Kidney epithelial cell (primary cell): Measurements from ENCODE around the gene AKR1A1. TPM values are rescaled to one million over a fixed set of nuclear protein-coding genes. Genes with fewer than 3 reads are reported as not detected.

Experiments used
- DNase-seq: peaks from one replicate; pipeline ENCODE4 v3.0.0-alpha.2; 2010; ENCODE audit warnings: low read depth
- H3K27me3 ChIP-seq: 2 replicates; pipeline ENCODE4 v1.6.0; 2011; ENCODE audit warnings: low read length; ENCODE audit not compliant: control insufficient read depth, insufficient read depth
- H3K36me3 ChIP-seq: 2 replicates; pipeline ENCODE4 v1.5.1; 2011; ENCODE audit warnings: low read length; ENCODE audit not compliant: control insufficient read depth, insufficient read depth
- H3K4me3 ChIP-seq: 2 replicates; pipeline ENCODE4 v1.5.1; 2011; ENCODE audit warnings: low read depth, mild to moderate bottlenecking, control low read depth, low read length
- total RNA-seq: library from RNA; depleted of rRNA; stranded (reverse); fragments of >200 nt; gene quantifications from 2 replicates; pipeline ENCODE4 v1.2.3, GENCODE V29; 2015
- TF ChIP-seq, protein P1 (sequence below): IDR thresholded peaks from 2 replicates; pipeline ENCODE4 v1.5.1; 2011; ENCODE audit warnings: mild to moderate bottlenecking, moderate library complexity, low read length, control low read depth, inconsistent platforms; ENCODE audit not compliant: insufficient read depth, poor library complexity, severe bottlenecking

AKR1A1 gene
- total RNA-seq, 1 donor from 2014 or later = 158 TPM

DNA sequence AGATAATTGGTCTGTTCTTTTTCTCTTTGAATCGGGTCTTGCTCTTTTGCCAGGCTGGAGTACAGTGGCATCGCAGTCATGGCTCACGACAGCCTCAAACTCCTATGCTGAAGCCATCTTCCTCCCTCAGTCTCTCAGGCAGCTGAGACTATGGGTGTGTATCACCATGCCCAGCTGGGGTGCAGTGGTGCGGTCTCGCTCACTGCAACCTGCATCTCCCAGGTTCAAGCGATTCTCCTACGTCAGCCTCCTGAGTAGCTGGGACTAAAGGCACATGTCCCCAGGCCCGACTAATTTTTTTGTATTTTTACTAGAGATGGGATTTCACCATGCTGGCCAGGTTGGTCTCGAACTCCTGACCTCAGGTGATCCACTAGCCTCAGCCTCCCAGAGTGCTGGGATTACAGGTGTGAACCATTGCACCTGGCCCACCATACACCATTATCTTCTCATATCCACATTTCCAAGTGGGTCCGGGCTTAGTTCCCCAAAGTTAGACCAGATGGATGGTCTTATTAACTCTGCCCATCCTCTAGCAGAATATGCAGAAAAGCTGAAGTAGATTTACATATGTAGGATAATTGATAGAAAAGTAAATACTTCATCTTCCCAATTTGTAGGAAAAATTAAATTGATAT is 60.1 kb downstream of the AKR1A1 start:
- peaks cover 2% of the 10 kb centered on the region for H3K36me3 ChIP-seq
- H3K27me3 ChIP-seq = no peaks in the 10 kb centered on the region
- no peak overlapping the region for H3K4me3 ChIP-seq
- TF ChIP-seq, protein P1, sequence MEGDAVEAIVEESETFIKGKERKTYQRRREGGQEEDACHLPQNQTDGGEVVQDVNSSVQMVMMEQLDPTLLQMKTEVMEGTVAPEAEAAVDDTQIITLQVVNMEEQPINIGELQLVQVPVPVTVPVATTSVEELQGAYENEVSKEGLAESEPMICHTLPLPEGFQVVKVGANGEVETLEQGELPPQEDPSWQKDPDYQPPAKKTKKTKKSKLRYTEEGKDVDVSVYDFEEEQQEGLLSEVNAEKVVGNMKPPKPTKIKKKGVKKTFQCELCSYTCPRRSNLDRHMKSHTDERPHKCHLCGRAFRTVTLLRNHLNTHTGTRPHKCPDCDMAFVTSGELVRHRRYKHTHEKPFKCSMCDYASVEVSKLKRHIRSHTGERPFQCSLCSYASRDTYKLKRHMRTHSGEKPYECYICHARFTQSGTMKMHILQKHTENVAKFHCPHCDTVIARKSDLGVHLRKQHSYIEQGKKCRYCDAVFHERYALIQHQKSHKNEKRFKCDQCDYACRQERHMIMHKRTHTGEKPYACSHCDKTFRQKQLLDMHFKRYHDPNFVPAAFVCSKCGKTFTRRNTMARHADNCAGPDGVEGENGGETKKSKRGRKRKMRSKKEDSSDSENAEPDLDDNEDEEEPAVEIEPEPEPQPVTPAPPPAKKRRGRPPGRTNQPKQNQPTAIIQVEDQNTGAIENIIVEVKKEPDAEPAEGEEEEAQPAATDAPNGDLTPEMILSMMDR = no peak
- no peak for DNase-seq

DNA sequence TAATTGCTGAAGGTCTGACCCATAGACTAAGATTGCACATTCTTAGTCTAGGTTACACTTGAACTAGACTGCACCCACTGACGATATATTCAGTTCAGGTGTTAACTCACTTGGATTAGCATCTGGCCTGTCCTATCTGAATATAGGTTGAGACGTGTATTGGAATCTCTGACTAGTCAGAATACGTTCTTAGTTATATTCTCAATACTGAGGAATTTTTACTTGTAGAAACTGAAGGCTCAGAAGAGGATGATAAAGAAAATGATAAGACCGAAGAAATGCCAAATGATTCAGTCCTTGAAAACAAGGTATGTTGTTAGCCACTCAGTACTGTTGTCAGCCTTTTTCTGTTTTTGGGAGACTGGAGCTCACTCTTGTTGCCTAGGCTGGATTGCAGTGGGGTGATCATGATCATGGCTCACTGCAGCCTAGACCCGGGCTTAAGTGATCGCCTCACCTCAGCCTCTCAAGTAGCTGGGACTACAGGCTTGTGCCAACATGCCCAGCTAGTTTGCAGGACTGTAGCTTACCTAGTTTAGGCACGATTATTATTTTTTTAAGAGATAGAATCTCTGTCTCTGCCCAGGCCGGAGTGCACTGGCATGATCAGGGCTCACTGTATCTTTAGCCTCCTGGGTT is 62.4 kb downstream of the AKR1A1 start:
- no peak for DNase-seq
- TF ChIP-seq, protein P1 = no peak
- Histone ChIP-seq H3K27me3 (no peaks in the 10 kb centered on the region), H3K36me3 (peaks cover 3% of the 10 kb centered on the region), H3K4me3 (no peak overlapping the region)

DNA sequence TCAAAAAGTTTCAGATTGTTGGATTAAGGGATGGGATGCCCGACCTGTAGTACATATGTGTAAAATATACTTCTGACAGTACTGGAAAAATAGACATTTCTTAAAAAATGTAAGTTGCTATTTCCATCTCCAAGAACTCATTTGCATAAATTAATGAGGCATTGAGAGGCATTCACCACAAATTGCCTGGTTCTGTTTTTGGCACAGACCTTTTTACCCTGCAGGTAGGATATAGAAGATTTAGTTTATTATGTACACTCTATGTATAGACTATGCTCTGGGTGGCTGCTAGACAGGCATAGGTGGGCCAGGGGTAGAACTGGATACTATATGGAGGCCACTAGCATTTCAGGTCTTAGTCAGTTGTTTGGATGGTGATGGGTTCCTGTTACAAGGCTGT is 65.3 kb downstream of the AKR1A1 start:
- TF ChIP-seq, protein P1 = no peak
- Histone ChIP-seq H3K27me3 (no peaks in the 10 kb centered on the region), H3K4me3 (no peak overlapping the region), H3K36me3 (peaks cover 3% of the 10 kb centered on the region)
- DNase-seq = no peak

DNA sequence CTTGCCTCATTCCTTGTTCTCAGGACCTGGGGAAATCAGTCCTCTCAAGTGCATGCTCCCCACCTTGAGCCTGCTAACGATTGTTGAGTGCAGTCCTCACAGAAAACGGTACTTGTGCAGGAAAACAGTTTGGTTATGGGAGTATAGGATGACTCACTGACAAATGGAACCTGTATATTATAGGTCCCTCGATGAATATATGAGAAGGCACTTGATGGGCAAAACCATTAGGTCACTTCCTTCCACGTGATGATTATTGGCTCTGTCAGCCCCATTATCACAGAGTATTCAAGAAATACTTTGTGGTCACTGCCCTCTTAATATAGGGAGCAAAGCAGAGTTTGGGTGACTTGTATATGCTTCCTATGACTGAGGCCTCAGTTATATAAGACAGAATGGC is 67.0 kb downstream of the AKR1A1 start:
- TF ChIP-seq, protein P1 = no peak

DNA sequence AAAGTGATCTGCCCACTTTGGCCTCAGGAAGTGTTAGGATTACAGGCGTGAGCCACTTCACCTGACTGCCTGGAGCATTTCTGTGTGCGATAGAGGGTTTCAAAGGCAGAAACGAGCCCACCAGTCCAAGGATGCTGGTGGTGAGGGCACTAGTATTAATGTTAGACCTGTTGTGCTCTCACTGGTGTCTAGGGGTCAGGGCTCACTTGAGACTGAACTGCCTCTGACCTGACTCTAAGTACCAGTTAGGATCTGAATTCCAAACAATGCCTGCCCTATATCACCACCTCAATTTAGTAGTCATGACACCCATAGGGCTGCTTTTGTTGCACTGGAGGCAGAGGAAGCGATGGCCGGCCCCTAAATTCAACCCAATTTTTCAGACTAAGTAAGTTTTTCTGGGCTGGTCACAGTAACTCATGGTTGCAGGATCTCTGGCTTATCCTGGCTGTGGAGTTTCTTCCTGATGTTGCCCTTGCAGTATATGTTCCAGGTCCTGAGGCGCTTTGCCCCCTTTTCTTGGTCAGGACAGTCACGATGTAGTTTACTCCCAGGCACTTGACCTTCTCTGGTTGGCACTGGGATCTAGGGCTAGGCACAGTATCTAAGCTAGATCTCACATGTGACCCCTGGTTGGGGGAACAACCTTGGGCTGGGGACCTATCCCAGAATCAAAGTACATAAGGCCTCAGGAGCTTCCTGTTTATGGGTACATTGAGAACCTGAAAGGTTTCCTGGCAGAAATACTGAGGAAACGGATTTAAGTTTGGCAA is 68.7 kb downstream of the AKR1A1 start:
- Histone ChIP-seq H3K4me3 (no peak overlapping the region), H3K27me3 (no peaks in the 10 kb centered on the region), H3K36me3 (peaks cover 8% of the 10 kb centered on the region)
- TF ChIP-seq, protein P1 = no peak
- DNase-seq = no peak

More for the DNA sequence above, 67.0 kb downstream of the AKR1A1 start:
- Histone ChIP-seq H3K36me3 (peaks cover 5% of the 10 kb centered on the region), H3K27me3 (no peaks in the 10 kb centered on the region), H3K4me3 (no peak overlapping the region)
- DNase-seq = no peak

Other genes starting within 250 kb of the AKR1A1 start
- 0.58 and 3.1 TPM in 2 replicates for gene HPDL, start 223.9 kb upstream of the AKR1A1 start, total RNA-seq
- 11.0 and 14.8 TPM in 2 replicates for gene TOE1, start 210.7 kb upstream of the AKR1A1 start, total RNA-seq
- gene MUTYH, start 210.4 kb upstream of the AKR1A1 start, total RNA-seq = 33.3 and 34.9 TPM in 2 replicates
- gene TESK2, start 59.7 kb upstream of the AKR1A1 start, total RNA-seq = 2.1 and 2.5 TPM in 2 replicates
- 3.4 and 3.8 TPM in 2 replicates for gene CCDC163, start 50.8 kb upstream of the AKR1A1 start, total RNA-seq
- gene MMACHC, start 50.5 kb upstream of the AKR1A1 start, total RNA-seq = 7.6 and 8.2 TPM in 2 replicates
- 242 and 298 TPM in 2 replicates for gene PRDX1, start 28.9 kb upstream of the AKR1A1 start, total RNA-seq
- 41.8 and 45.3 TPM in 2 replicates for gene NASP, start 33.2 kb downstream of the AKR1A1 start, total RNA-seq
- 0.33 and 1.3 TPM in 2 replicates for gene CCDC17, start 73.2 kb downstream of the AKR1A1 start, total RNA-seq
- gene GPBP1L1, start 135.7 kb downstream of the AKR1A1 start, total RNA-seq = 101 and 112 TPM in 2 replicates
- gene TMEM69, start 137.4 kb downstream of the AKR1A1 start, total RNA-seq = 41.2 and 48.0 TPM in 2 replicates
- gene IPP, start 199.8 kb downstream of the AKR1A1 start, total RNA-seq = 6.7 and 9.0 TPM in 2 replicates